Camera-type eye (tissue), 1 donor: ENCODE measurements around the gene MCFD2. TPM values are rescaled to one million over a fixed set of nuclear protein-coding genes. Genes with fewer than 3 reads are reported as not detected.

ENCODE experiments used
- total RNA-seq: library from RNA; depleted of rRNA; stranded (reverse); fragments of >200 nt; gene quantifications from one replicate; pipeline ENCODE4 v1.2.3, GENCODE V29; 2014

The MCFD2 gene
- 96.5 TPM for total RNA-seq

GRCh38 chr2:46915281-46915810 is at the start of gene MCFD2:
TSS of gene MCFD2 (minus strand) at chr2:46915806. CDS start at chr2:46909171, 6,635 bp downstream.

Other genes with a start within 250 kb of the MCFD2 start
- 64.6 TPM for gene SOCS5, start 216.5 kb downstream of the MCFD2 start, total RNA-seq
- 18.5 TPM for gene TTC7A, start 25.4 kb upstream of the MCFD2 start, total RNA-seq
- gene STPG4, start 239.5 kb upstream of the MCFD2 start, total RNA-seq: not detected